GM23338 (cell line): Measurements from ENCODE around the gene EGF. TPM values are rescaled to one million over a fixed set of nuclear protein-coding genes. Genes with fewer than 3 reads are reported as not detected.

Experiments
- ATAC-seq: fragments of 200-7000 bp; cut with Tn5 transposase; 3 replicates; pipeline ENCODE4 v1.9.1; 2020
- DNase-seq: peaks from one replicate; pipeline ENCODE4 v3.0.0-alpha.2; 2015; ENCODE audit warnings: low spot score
- H2AFZ ChIP-seq: fragments of 200-600 bp; sonication (generic); 2 replicates; pipeline ENCODE4 v1.8.0; 2016; ENCODE audit warnings: antibody characterized with exemption, mild to moderate bottlenecking, moderate library complexity
- H3F3A ChIP-seq: fragments of 200-600 bp; sonication (generic); replicated peaks from 2 replicates; pipeline ENCODE4 v1.8.0; 2017; ENCODE audit warnings: antibody characterized with exemption, mixed run types, low read depth
- H3K27ac ChIP-seq: fragments of 200-600 bp; sonication (generic); 2 replicates; pipeline ENCODE4 v1.6.1; 2016; ENCODE audit warnings: low read depth
- H3K27me3 ChIP-seq: fragments of 200-600 bp; sonication (generic); 2 replicates; pipeline ENCODE4 v1.8.0; 2016; ENCODE audit warnings: mild to moderate bottlenecking, mixed run types, moderate library complexity; ENCODE audit not compliant: insufficient read depth
- H3K36me3 ChIP-seq: fragments of 200-600 bp; sonication (generic); 2 replicates; pipeline ENCODE4 v1.8.0; 2016; ENCODE audit warnings: mild to moderate bottlenecking; ENCODE audit not compliant: insufficient read depth
- H3K4me1 ChIP-seq: fragments of 200-600 bp; sonication (generic); 2 replicates; pipeline ENCODE4 v1.8.0; 2016; ENCODE audit warnings: mild to moderate bottlenecking, moderate library complexity; ENCODE audit not compliant: insufficient read depth
- H3K4me2 ChIP-seq: fragments of 200-600 bp; sonication (generic); 2 replicates; pipeline ENCODE4 v1.7.1; 2017; ENCODE audit warnings: mixed run types
- H3K4me3 ChIP-seq: fragments of 200-600 bp; sonication (generic); 2 replicates; pipeline ENCODE4 v1.6.1; 2016; ENCODE audit warnings: mixed run types
- H3K79me2 ChIP-seq: fragments of 200-600 bp; sonication (generic); replicated peaks from 2 replicates; pipeline ENCODE4 v1.8.0; 2017; ENCODE audit warnings: mild to moderate bottlenecking; ENCODE audit not compliant: insufficient read depth
- H3K9me2 ChIP-seq: fragments of 200-600 bp; sonication (generic); 2 replicates; pipeline ENCODE4 v1.8.0; 2017; ENCODE audit not compliant: insufficient read depth
- H4K20me1 ChIP-seq: fragments of 200-600 bp; sonication (generic); replicated peaks from 2 replicates; pipeline ENCODE4 v1.8.0; 2017; ENCODE audit warnings: mild to moderate bottlenecking; ENCODE audit not compliant: insufficient read depth
- H3K27ac Mint-ChIP-seq: 2 replicates; pipeline ENCODE4 v1.8.0; 2020; ENCODE audit warnings: inconsistent platforms, mild to moderate bottlenecking, moderate library complexity, mixed read lengths
- H3K27me3 Mint-ChIP-seq: 3 replicates; pipeline ENCODE4 v1.8.0; 2022; ENCODE audit warnings: low read depth, mild to moderate bottlenecking, moderate library complexity, mixed read lengths, inconsistent platforms; ENCODE audit not compliant: insufficient read depth, poor library complexity
- H3K36me3 Mint-ChIP-seq: 3 replicates; pipeline ENCODE4 v1.8.0; 2021; ENCODE audit warnings: low read depth, mild to moderate bottlenecking, inconsistent platforms, moderate library complexity, mixed read lengths
- H3K4me1 Mint-ChIP-seq: 3 replicates; pipeline ENCODE4 v1.8.0; 2020; ENCODE audit warnings: mild to moderate bottlenecking, inconsistent platforms, mixed read lengths
- H3K4me3 Mint-ChIP-seq: 3 replicates; pipeline ENCODE4 v1.8.0; 2021; ENCODE audit warnings: moderate library complexity, mild to moderate bottlenecking, inconsistent platforms, mixed read lengths
- H3K9me3 Mint-ChIP-seq: 3 replicates; pipeline ENCODE4 v1.8.0; 2020; ENCODE audit warnings: moderate library complexity, mild to moderate bottlenecking, inconsistent platforms, mixed read lengths
- CTCF ChIP-seq, 2 experiments: fragments of 200-600 bp in 1 of 2; sonication (generic) in 1 of 2; conservative IDR thresholded peaks; 2 replicates each; pipeline versions ENCODE4 v1.5.1 to v1.6.1; 2016 to 2017; ENCODE audit warnings: antibody characterized with exemption in 2 of 2, low read depth in 2 of 2, mild to moderate bottlenecking in 2 of 2, moderate library complexity in 1 of 2
- POLR2AphosphoS5 ChIP-seq: IDR thresholded peaks from 2 replicates; pipeline ENCODE4 v1.6.1; 2016; ENCODE audit warnings: antibody characterized with exemption, low read depth
- ZNF114 ChIP-seq: fragments of 250-450 bp; sonication (Bioruptor Pico); IDR thresholded peaks from 2 replicates; pipeline ENCODE4 v1.5.0; 2020; ENCODE audit warnings: mild to moderate bottlenecking, moderate library complexity
- ZNF462 ChIP-seq: fragments of 250-450 bp; sonication (Bioruptor Pico); IDR thresholded peaks from 2 replicates; pipeline ENCODE4 v1.5.0; 2020; ENCODE audit warnings: mild to moderate bottlenecking, moderate library complexity
- polyA plus RNA-seq: library from polyadenylated mRNA; unstranded; fragments of >200 nt; fragmentation: Nextera tagmentation; extraction: Ambion mirVana; gene quantifications from 2 replicates; pipeline ENCODE4 v1.2.1, GENCODE V29; 2016
- total RNA-seq: library from RNA; depleted of rRNA; stranded (reverse); fragments of >200 nt; shearing (Covaris generic); gene quantifications from 2 replicates; pipeline ENCODE4 v1.2.3, GENCODE V29; 2014

EGF gene
- total and polyA plus RNA-seq, 2 experiments from 2014 or later = 1.4 to 3.0 TPM

GRCh38 chr4:110041735-110042134 lies 129.1 kb downstream of the EGF start (continued):
- TF ChIP-seq CTCF (conservative IDR thresholded peaks at IDR 0.05; ENCODE audit: low read depth in 2 of 2) = no peak

- H4K20me1 ChIP-seq = 0 out of 2 replicates have a peak, but pooled peaks cover 3% of the 10 kb centered on the region
- H3K36me3 ChIP-seq = no peaks in the 10 kb centered on the region
- peaks cover 7% of the 10 kb centered on the region; the same call in 1 of the 2 replicates for H3K4me1 ChIP-seq
- no peak overlapping the region for H3K4me3 ChIP-seq
- no peaks in the 10 kb centered on the region for H3F3A ChIP-seq
- Mint-ChIP-seq H3K27me3 (peaks cover 3% of the 10 kb centered on the region), H3K4me1 (peaks cover 9% of the 10 kb centered on the region; the same call in 2 of the 3 replicates), H3K4me3 (no peak overlapping the region), H3K27ac (no peak overlapping the region), H3K36me3 (no peaks in the 10 kb centered on the region), H3K9me3 (no peaks in the 10 kb centered on the region)
- no peak overlapping the region for H3K4me2 ChIP-seq
- no peaks in the 10 kb centered on the region for H3K79me2 ChIP-seq
- no peak overlapping the region for H2AFZ ChIP-seq
- DNase-seq (no peak), ATAC-seq (peak; percentile 41)
- no peaks in the 10 kb centered on the region for H3K27me3 ChIP-seq
- no peak for TF ChIP-seq CTCF (conservative IDR thresholded peaks at IDR 0.05; ENCODE audit: low read depth in 2 of 2)
- TF ChIP-seq ZNF462 (CRISPR knock-in tag) = no peak
- TF ChIP-seq ZNF114 = no peak
- no peak for TF ChIP-seq POLR2AphosphoS5
- no peaks in the 10 kb centered on the region for H3K9me2 ChIP-seq
- H3K27ac ChIP-seq = 0 out of 2 replicates have a peak overlapping the region, but pooled peaks have one; percentile 5
These were observed 130.1 kb downstream of the EGF start for GRCh38 chr4:110042545-110043517.
